SHP77 treated with DMSO at 0.1 percent for 48 hours (cell line): Measurements from ENCODE around the gene SMPD3.
A peak's percentile ranks its signal among the peaks of the same experiment; 100 is the strongest.

Experiments
- DNase-seq: peaks from one replicate; lab custom pipeline; 2025; lab: John Stamatoyannopoulos, UW

Gene SMPD3

GRCh38 chr16:68470461-68471150 is 22.3 kb upstream of the SMPD3 start:
- DNase-seq: no peak

DNA sequence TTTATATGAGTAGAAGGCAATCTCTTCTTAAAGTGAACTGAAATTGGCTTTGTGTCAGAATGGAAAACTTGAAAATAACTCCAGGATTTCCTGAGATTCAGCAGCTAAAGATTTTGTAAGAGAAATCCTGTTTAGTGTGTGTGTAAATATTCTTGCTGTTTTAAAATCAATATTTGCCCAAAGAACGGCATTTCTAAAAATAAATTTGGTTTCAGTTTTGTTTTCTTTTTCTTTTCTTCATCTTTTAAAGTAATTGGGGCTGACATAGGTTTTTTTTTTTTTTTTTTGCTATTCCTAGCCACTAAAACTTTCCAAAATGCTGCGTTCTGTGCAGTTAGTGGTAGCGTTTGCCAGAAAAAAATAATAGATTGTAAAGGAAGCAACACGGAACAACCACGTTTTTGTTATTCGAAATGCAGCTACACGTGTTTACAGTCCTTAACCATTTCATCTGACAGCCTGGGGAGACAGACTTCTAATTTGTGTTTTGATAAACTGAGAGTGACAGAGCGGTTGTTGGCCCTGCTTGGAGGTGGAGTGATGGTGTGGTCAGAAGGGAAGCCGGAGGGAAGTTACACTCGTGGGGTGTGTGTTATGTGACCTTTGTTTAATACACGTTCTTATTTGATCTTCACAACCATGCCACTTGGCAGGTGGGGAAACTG is 21.6 kb upstream of the SMPD3 start:
- no peak for DNase-seq

- no peak for DNase-seq
Measured at GRCh38 chr16:68468842-68469241, 20.5 kb upstream of the SMPD3 start.

DNA sequence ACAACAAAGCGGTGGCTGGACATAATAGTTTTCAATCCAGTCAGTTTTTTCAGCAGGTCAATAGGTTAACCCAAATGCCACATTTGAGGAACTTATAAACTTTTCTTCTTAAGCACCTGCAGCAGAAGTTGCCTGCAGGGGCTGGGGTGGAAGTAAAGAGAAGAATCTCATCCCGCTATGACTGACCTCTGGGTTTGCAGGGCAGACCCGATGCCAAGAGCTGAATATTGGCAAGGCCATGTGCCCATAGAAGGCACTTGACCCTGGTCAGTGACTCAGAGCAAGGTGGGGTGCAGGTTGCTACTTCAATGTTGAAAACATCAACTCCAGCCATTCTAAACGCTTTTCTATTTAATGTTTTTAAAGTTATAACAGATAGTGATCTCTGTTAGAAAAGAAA is 17.9 kb upstream of the SMPD3 start:
- DNase-seq: no peak

GRCh38 chr16:68463904-68464303 is 15.6 kb upstream of the SMPD3 start:
- no peak for DNase-seq

DNA sequence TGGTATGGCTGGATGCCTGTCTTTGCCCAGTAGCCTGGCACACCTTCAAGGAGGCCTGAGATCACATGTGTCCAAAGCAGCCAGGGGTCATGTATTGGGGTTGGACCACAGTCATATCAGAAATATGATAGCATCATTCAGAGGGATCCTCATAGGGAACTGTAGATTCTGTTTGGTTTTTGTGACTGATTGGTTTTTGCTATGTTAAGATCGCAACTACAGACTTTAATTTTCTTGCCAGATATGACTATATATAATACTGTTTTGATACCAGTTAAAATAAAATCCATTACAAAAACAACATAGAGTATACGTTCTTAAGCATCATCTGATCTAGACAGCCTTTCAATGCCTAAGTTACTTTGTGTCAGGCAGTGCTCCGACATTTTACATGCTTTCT is 11.8 kb upstream of the SMPD3 start:
- DNase-seq: no peak

- no peak for DNase-seq
Measured at GRCh38 chr16:68459457-68459856, 11.1 kb upstream of the SMPD3 start.

DNA sequence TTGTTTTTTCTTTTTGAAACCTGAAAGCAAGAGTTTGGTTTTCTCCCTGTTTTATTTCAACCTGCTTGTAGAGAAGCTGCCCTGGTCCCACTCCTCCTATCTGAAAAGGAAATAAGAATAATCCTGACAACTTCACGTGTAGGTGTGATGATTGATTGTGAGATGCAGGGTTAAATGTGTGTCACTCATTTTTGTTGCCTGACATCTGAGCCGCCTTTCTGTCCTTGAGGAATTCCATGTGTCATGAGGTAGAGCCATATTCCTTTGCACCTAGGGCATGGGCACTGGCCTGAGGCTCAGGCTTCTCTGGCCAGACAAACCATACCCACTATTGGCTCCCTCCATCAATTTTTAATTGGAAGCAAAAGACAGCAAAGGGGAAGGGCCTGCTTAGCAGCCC is 10.2 kb upstream of the SMPD3 start:
- no peak for DNase-seq

- no peak for DNase-seq
Measured at GRCh38 chr16:68458101-68458500, 9.8 kb upstream of the SMPD3 start.

- no peak for DNase-seq
Measured at GRCh38 chr16:68455631-68456030, 7.3 kb upstream of the SMPD3 start.

DNA sequence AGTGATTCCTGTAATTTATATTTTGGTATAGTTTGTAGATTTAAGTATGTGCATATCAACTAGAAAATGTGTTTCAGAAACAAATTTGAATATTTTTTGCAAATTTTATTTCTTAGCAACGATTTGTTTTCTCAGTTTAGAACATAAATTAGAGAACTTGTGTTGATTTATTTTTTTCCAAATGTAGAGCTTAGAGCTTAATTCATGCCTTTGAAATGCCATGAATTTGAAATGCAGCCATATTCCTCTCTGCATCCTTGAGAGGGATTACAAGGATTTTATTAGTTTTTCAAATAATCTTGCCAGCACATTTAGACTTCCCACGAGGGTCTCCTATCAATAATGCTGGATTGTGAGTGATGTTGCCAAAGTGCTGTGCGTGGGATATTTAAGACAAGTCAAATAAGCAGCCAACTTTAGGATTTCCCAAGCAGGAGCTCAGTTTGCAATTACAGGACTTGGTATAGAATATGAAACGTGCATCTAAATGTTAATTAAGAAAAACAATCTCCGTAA is 6.7 kb upstream of the SMPD3 start:
- no peak for DNase-seq

GRCh38 chr16:68453816-68454215 is 5.5 kb upstream of the SMPD3 start:
- no peak for DNase-seq

- DNase-seq: no peak
Measured at GRCh38 chr16:68452176-68452575, 3.9 kb upstream of the SMPD3 start.

DNA sequence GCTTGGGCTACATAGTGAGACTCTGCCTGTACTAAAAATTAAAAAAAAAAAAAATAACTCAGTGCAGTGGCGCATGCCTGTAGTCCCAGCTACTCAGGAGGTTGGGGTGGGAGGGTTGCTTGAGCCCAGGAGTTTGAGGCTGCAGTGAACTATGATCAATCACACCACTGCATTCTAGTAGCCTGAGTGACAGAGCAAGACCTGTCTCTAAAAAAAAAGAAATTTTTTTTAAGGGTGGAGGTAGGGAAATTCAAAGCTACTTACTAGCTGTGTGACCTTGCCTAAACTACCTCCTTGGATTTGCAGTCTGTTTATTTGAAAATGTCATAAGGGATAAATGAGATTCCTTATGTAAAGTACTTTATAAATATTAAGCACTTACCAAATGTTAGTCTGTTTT is 3.4 kb upstream of the SMPD3 start:
- DNase-seq: no peak

DNA sequence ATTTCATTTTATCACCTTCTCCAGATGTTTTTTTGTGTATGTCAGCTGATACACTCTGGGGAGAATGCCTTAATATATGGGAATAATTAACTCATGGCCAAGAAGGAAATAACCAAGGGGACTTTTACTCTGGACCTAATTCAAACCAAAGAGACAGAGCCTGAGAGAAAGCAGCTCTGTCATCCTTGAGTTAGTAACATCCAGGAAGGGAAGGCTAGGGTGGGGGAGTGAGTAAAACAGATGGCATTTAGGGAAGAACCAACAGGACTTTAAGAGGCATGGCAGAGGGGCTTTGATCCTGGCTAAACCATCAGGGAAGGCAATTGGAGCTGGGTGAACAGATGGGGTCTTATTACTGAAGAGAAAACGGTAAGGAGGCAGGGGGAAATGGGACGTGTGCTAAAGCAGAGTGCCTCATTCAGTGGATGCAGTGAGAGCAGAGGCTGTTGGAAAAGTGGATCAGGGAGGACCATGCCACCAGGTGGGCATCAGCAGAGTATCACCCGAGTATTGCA is 2.5 kb upstream of the SMPD3 start:
- no peak for DNase-seq

DNA sequence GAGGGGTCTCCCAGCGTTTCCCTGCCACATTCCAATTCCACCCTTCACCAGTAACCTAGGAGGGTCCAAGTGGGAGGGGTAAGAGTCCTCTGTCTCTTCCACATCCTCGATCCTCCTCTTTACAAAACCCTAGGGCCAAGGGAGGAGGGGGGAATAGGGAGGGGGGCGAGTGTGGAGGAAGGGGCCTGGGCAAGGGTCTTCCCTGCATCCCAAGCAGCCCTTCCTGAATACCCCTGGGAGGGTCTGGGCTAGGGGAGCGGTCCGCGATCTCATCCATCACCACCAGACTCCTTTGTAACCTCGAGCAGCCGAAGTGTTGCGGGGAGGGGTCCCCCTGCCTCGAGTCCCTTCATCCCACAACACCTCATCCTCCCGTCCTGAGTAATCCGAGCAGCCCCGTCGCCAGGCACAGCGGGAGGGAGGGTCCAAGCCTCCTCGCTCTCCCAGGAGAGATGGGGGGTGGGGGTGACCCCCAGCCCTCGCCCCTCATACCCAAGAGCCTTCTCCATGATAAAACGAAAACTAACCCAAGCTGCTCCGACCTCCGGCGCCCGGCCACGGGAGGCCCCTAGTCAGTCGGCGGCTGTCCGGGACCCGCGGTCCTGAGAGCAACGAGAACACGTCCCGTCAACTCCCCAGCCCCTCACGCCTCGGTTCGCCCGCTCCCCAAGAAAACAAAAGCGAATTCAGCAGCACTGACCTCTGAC is 502 bp downstream of the SMPD3 start:
- no peak for DNase-seq

DNA sequence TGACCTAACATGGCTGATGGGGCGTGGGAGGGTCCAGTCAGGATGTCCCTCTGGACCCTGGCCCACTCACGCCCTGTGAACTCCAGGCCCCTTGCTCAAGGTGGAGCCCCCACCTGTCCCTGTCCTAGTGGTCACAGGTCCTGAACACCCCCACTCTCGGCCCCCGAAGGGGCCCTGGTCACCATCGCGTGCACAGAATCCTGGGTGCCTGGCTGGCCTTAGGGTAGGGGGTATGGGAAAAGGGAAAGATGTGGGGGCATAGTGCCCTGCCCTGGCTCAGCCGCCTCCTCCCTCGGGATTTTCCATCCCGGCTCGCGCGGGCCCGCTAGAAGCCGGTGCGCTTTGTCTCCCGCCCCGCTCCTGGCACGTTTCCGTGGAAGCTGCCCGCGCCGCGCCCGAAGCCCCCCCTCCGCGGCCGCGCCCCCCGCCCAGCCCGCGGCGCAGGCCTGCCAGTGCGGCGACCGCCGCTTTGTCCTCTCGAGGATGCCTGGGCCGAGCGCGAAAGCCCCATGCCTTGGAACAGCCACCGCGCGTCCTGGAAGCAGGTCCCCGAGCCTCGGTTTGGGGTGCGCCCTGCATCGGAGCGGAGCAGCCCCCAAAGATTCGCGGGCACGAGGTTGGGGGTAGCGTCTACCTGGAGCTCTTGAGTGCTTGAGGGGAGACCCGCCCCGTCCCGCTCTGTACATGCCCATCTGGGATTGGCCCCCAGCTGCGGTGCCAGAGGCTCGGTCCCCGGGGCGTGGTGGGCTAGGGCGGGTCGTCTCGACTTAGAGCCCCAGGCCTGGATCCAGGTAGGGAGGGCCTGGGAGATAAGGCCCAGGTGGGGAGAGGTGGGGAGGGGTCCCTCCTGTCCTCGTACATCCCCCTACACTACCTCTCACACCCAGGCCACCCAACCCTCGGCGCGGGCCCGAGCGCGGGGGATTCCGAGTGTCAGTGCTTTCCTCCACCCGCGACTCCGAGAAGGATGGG is 1.3 kb downstream of the SMPD3 start:
- no peak for DNase-seq

GRCh38 chr16:68445458-68445857 is 2.9 kb downstream of the SMPD3 start:
- peak; percentile 69 for DNase-seq

GRCh38 chr16:68444056-68444657 is 4.2 kb downstream of the SMPD3 start:
- no peak for DNase-seq

GRCh38 chr16:68436581-68436980 is 11.7 kb downstream of the SMPD3 start:
- no peak for DNase-seq

- DNase-seq: no peak
Measured at GRCh38 chr16:68434624-68435210, 13.6 kb downstream of the SMPD3 start.
